ENCODE results near the gene ALG5.

DNA sequence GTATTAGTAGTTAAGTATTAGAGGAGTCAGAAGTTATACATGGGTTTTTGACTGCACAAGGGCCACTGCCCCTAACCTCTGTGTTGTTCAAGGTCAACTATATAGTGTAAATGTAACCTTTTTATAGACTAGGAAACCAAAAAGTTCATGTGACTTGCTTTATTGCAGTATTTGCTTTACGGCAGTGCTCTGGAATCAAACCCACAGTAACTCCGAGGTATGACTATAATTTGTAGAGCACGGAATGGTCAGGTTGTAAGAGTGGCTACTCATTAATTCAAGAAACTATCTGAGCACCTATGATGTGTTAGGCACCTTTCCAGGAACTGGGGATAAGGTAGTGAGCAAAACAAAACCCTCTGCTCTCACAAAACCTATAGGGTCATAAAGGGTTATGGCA, 38.1 kb upstream of the ALG5 start:
- TF ChIP-seq, protein P1, sequence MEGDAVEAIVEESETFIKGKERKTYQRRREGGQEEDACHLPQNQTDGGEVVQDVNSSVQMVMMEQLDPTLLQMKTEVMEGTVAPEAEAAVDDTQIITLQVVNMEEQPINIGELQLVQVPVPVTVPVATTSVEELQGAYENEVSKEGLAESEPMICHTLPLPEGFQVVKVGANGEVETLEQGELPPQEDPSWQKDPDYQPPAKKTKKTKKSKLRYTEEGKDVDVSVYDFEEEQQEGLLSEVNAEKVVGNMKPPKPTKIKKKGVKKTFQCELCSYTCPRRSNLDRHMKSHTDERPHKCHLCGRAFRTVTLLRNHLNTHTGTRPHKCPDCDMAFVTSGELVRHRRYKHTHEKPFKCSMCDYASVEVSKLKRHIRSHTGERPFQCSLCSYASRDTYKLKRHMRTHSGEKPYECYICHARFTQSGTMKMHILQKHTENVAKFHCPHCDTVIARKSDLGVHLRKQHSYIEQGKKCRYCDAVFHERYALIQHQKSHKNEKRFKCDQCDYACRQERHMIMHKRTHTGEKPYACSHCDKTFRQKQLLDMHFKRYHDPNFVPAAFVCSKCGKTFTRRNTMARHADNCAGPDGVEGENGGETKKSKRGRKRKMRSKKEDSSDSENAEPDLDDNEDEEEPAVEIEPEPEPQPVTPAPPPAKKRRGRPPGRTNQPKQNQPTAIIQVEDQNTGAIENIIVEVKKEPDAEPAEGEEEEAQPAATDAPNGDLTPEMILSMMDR (IDR thresholded peaks at IDR 0.05; ENCODE audit: borderline replicate concordance, extremely low read depth, low read length, poor library complexity, severe bottlenecking), result no peak
- no peak for TF ChIP-seq EZH2 (IDR thresholded peaks at IDR 0.05; ENCODE audit: borderline replicate concordance, low read depth, low read length, severe bottlenecking)
